ENCODE measurements around the gene CKMT2. TPM values are rescaled to one million over a fixed set of nuclear protein-coding genes. Genes with fewer than 3 reads are reported as not detected.

CKMT2 gene
- total RNA-seq: 18.9 TPM
- long read RNA-seq, transcript CKMT2-201 (10 exons, 1,512 nt): major isoform, 16 of 36 reads
- long read RNA-seq, partial matches to known transcripts: 2 of 36 reads
- long read RNA-seq, other reads (novel, unspliced or antisense): 14 of 36 reads

- no peak for DNase-seq (ENCODE audit: low spot score)
Measured at GRCh38 chr5:81233080-81233634, at the start of gene CKMT2. Gene CKMT2, plus strand, starts transcription at chr5:81233322. Its CDS starts 17,811 bp downstream, at chr5:81251133.

DNA sequence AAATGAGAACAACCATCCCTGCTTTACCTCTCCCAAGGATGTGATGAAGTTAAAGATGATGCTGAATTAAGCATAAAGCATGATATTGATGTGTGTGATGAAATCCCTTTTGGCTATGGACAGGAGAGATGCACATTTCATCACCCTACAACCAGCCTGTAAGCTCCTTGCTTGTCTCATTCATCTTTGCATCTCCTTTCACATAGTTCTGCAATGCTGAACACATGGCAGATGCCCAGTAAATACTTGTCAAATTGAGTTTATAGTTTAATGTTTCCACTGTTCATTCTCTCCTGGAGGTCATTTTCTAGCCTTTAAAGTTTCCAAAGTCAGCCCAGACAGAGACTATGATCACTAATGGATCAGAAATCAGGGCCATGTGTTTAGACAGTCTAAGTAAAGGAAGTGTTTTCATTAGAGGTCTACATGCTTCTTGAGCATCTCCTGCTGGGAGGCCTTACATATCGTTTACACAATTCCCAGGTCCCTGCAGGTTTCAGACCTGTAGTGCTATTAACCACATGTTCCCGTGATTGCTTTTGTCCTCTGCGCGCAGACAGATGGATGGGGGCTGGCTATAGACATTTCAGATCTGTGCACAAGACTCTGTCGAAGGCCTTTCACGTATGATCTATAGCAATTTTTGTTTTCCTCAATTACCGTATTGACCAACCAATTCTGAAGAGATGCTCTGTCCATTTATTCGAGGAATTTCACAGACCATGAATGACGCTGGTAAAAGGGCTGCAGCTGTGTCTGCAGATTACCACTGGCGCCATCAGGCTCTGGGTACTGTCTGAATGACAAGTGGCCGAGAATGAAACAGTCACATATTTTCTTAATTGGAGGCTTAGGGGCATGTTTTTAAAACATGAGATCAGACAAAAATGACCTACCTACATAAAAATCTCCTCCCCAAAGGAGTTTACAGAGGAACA lies 49.0 kb upstream of the CKMT2 start:
- DNase-seq (ENCODE audit: low spot score): no peak

DNA sequence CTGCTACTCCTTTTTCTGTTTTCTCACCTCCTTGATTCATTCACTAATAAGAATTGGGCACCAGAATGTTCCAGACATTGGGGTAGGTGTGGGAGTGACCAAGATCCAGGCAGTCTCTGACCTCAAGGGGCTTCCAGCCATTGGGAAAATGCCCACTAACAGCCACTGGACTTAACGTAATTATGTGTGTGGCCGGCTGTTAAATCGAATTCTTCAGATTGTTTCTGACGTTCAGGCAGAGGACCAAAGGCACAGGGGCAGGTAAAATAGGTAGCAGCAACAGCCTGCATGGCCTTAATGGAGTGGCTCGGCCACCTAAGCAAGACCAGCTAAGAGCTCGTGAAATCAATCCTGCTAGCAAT lies 48.4 kb upstream of the CKMT2 start:
- DNase-seq (ENCODE audit: low spot score): no peak

DNA sequence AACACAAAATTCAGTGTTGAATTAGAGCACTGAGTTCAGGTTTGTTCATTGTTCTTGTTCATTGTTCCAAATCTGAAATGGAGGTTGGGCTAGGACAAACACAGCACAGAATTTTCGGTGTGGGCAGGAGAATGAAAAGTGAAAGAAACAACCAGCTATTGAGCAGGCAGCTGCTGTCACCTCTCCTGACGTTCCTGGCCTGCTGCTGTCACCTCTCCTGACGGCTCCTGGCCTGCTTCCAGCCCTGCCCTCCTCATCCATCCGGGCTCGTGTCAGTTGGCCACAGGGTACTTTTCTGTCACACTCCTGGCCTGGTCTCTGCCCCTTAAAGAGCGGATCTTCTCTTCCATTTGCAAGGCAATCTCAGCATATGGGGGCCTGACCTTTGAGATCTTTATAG lies 45.2 kb upstream of the CKMT2 start:
- DNase-seq (ENCODE audit: low spot score): no peak

- DNase-seq (ENCODE audit: low spot score): no peak
Measured at GRCh38 chr5:81188962-81189361, 44.2 kb upstream of the CKMT2 start.

- DNase-seq (ENCODE audit: low spot score): no peak
Measured at GRCh38 chr5:81189875-81190498, 43.1 kb upstream of the CKMT2 start.

GRCh38 chr5:81191726-81192372 lies 41.3 kb upstream of the CKMT2 start:
- no peak for DNase-seq (ENCODE audit: low spot score)

GRCh38 chr5:81192373-81192750 lies 40.8 kb upstream of the CKMT2 start:
- DNase-seq (ENCODE audit: low spot score): no peak

DNA sequence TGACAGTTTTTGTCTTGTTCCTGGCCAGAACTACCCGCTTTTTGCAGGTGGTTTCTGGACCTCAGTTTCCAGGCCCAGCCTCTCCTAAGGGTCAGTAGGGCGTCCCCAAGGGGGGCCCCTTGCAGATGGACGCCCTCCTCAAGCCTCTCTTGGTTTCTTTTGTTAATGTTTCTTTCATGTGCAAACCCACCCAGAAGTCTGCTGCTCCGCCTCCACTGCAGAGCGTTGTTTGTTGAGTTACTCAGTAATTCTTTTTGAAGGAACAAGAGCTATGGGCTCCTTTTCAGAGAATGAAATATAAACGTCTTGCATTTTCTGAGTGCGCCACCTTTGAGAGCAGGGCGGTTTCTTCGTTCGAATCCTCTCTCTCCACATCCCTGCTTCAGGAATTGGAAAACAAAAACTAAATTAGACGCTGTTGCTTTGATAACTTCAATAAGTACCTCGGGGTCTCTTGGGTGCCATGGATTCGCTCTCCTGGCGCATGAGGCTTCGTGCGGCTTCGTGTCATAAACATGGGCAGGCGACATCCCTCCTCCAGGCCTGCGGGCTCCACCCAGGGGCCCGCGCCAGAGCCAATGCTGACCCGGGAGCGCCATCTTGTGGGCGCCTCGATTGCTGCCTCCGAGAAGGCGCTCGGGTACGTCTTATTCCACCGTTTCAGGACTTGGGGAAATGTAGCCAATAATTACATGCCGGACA lies 38.3 kb upstream of the CKMT2 start:
- peak; percentile 93 for DNase-seq (ENCODE audit: low spot score)

GRCh38 chr5:81195335-81195929 lies 37.7 kb upstream of the CKMT2 start:
- no peak for DNase-seq (ENCODE audit: low spot score)

DNA sequence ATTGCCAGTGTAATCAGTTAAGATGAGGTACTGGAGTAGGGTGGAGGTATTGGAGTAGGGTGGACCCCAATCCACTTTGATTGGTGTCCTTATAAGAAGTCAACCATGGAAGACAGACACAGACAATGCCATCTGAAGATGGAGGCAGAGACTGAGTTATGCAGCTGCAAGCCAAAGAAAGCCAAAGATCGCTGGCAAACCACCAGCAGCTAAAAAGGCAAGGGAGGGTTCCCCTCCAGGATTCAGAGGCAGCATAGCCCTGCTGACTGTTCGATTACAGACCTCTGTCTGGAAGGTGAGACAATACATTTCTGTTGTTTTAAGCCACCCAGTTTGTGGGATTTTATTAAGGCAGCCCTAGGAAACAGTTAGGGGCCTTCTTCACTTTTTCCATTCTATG lies 30.5 kb upstream of the CKMT2 start:
- DNase-seq (ENCODE audit: low spot score): no peak

GRCh38 chr5:81203729-81204128 lies 29.4 kb upstream of the CKMT2 start:
- no peak for DNase-seq (ENCODE audit: low spot score)

DNA sequence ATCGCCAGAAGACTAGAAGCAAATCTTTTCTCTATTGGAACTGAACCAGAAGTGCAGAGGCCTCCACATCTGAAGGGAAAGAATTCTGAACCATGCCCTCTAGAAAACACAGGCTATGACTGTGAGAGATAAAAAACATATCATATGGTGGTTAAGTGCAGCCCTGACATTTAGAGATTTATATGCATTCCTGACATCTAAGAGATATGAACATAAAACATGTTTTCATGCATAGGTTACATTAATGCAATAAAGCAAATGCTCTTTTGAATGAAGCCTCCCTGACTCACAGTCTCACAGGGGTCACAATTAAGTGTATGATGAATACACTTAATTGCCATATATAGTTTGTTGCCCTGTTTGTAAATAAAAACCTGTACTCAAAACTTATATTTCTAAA lies 28.9 kb upstream of the CKMT2 start:
- no peak for DNase-seq (ENCODE audit: low spot score)

- no peak for DNase-seq (ENCODE audit: low spot score)
Measured at GRCh38 chr5:81205058-81205457, 28.1 kb upstream of the CKMT2 start.

- no peak for DNase-seq (ENCODE audit: low spot score)
Measured at GRCh38 chr5:81207009-81207408, 26.1 kb upstream of the CKMT2 start.

DNA sequence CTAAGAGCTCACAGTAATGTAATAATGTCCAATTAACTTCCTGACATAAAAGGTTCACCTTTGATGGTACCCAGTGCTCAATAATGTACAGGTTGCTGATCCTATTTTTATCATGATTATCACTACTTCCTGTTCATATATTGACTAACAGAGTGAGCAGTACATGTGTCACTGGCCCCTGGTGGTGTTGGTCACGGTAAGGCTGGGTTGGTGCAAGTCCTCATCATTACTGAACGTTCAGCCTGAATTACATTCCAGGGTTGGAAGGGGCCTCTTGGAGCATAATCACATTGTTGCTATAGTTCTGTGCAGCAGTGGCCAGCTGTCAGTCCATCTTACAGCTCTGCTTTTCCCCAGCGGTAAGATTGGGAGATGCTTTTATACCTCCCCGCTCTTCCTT lies 24.2 kb upstream of the CKMT2 start:
- DNase-seq (ENCODE audit: low spot score): no peak

DNA sequence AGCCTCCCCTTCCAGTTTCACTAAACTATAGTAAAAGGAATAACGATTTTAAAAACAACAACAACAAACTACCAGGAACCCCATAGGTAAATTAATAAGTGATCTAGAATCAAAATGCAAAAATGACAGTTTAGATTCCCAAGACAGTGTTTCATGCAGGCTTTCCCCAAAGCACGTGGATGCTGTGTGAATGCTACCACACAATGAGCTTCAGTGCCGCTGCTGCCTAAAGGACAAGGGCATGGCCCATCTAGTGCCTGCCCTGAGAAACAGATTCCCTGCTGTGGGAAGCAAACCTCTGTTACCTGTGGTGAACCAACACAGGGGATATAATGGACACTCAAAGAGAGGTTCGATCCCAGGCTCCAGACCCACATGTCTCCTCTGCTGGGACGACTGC lies 23.7 kb upstream of the CKMT2 start:
- no peak for DNase-seq (ENCODE audit: low spot score)

- no peak for DNase-seq (ENCODE audit: low spot score)
Measured at GRCh38 chr5:81209869-81210493, 23.1 kb upstream of the CKMT2 start.

DNA sequence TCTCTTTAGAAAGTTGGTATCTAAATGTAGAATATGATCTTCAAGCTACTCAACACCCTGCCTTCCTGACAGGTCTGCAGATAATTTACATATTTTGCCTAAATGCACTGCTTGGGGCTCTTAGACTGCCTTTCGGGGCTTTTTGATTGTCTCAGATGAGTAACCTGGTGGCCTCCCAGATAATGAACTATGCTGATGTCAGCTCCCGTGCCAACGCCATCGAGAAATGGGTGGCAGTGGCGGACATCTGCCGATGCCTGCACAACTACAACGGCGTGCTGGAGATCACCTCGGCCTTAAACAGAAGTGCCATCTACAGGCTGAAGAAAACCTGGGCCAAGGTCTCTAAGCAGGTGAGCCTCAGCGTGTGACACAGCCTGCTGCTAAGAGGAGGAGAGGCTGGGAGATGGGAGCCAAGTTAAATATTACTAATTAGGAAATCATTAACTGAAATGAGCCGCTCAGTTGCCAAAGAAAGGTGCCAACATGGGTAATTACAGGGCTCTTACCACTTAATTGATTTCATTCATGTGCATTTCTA lies 20.8 kb upstream of the CKMT2 start:
- DNase-seq (ENCODE audit: low spot score): no peak

DNA sequence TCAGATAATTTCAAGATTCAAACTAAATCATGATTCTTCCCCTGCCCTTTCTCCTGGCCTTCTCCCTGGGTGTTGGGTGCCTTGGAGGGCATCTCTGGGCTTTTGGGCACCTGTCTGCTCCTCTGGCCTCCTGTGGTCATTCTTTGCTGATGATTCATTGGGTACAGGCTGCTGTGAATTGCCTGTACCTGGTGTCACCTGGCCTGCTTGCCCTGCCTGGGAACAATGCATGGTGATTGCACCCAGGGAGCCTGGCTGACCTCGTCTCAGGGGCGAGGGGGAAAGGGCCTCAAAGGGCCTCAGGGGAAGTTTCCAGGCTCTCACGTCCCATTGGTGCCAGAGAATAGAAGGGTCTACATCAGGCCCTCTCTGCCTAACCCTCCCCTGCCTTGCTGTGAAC lies 20.1 kb upstream of the CKMT2 start:
- DNase-seq (ENCODE audit: low spot score): no peak

All from mesenteric fat pad (tissue), 1 donor.